HepG2 (cell line): ENCODE results near the gene ZPR1. TPM values are rescaled to one million over a fixed set of nuclear protein-coding genes. Genes with fewer than 3 reads are reported as not detected.

Experiments used
- HDAC2 ChIP-seq: sonication (generic); formaldehyde crosslinking; IDR thresholded peaks from 2 replicates; pipeline ENCODE4 v1.4.0; 2020; ENCODE audit warnings: missing genetic modification reagents
- KAT8 ChIP-seq: IDR thresholded peaks from 2 replicates; pipeline ENCODE4 v1.6.1; 2016; ENCODE audit warnings: missing genetic modification reagents, missing compliant biosample characterization
- RARG ChIP-seq: sonication (generic); formaldehyde crosslinking; IDR thresholded peaks from 2 replicates; pipeline ENCODE4 v1.4.0; 2020; ENCODE audit warnings: low read depth, mild to moderate bottlenecking, missing genetic modification reagents
- RCOR2 ChIP-seq: IDR thresholded peaks from 2 replicates; pipeline ENCODE4 v1.6.1; 2016; ENCODE audit warnings: missing biosample characterization, missing genetic modification reagents
- RFXANK ChIP-seq: IDR thresholded peaks from 2 replicates; pipeline ENCODE4 v1.6.1; 2016
- RFXAP ChIP-seq: sonication (generic); formaldehyde crosslinking; IDR thresholded peaks from 2 replicates; pipeline ENCODE4 v1.4.0; 2020; ENCODE audit warnings: missing genetic modification reagents, borderline replicate concordance
- SMC3 ChIP-seq: IDR thresholded peaks from 2 replicates; pipeline ENCODE4 v1.6.1; 2011; ENCODE audit warnings: low read length, improper control_type of control experiment
- ZFX ChIP-seq: sonication (generic); formaldehyde crosslinking; IDR thresholded peaks from 2 replicates; pipeline ENCODE4 v1.4.0; 2020; ENCODE audit warnings: mild to moderate bottlenecking, low read depth, missing genetic modification reagents, moderate library complexity
- ZNF124 ChIP-seq: sonication (generic); formaldehyde crosslinking; IDR thresholded peaks from 2 replicates; pipeline ENCODE4 v1.4.0; 2020; ENCODE audit warnings: missing genetic modification reagents
- ZNF136 ChIP-seq: sonication (generic); formaldehyde crosslinking; IDR thresholded peaks from 2 replicates; pipeline ENCODE4 v1.8.1; 2022; ENCODE audit warnings: low read depth, mild to moderate bottlenecking, moderate library complexity, missing genetic modification reagents
- ZNF180 ChIP-seq: sonication (generic); formaldehyde crosslinking; IDR thresholded peaks from 2 replicates; pipeline ENCODE4 v1.4.0; 2020; ENCODE audit warnings: low read depth, missing genetic modification reagents, borderline replicate concordance
- ZNF256 ChIP-seq: sonication (generic); formaldehyde crosslinking; conservative IDR thresholded peaks from 2 replicates; pipeline ENCODE4 v1.4.0; 2020; ENCODE audit warnings: missing genetic modification reagents
- ZNF530 ChIP-seq: sonication (generic); formaldehyde crosslinking; IDR thresholded peaks from 2 replicates; pipeline ENCODE4 v1.5.0; 2020; ENCODE audit warnings: low read depth, mild to moderate bottlenecking, missing genetic modification reagents
- ZNF709 ChIP-seq: sonication (generic); formaldehyde crosslinking; IDR thresholded peaks from 2 replicates; pipeline ENCODE4 v1.5.0; 2020; ENCODE audit warnings: mild to moderate bottlenecking, missing genetic modification reagents
- ZNF781 ChIP-seq: sonication (generic); formaldehyde crosslinking; IDR thresholded peaks from 2 replicates; pipeline ENCODE4 v1.5.1; 2020; ENCODE audit warnings: borderline replicate concordance, mild to moderate bottlenecking, missing genetic modification reagents; ENCODE audit errors: not compliant biosample characterization
- ZNF816 ChIP-seq: sonication (generic); formaldehyde crosslinking; IDR thresholded peaks from 2 replicates; pipeline ENCODE4 v1.8.0; 2022; ENCODE audit warnings: missing genetic modification reagents, mild to moderate bottlenecking, borderline replicate concordance
- polyA plus RNA-seq, 8 experiments: library from polyadenylated mRNA; depleted of rRNA in 3 of 8; stranded (reverse) in 7 of 8; unstranded in 1 of 8; fragments of >200 nt; fragmentation: Illumina TruSeq in 4 of 8; extraction: Trizol in 4 of 8; gene quantifications; 2 replicates each; pipeline versions ENCODE4 v1.2.1 to v1.2.3, GENCODE V29; 2011 to 2016; ENCODE audit warnings: low read depth in 4 of 8, missing spikeins in 1 of 8, mixed read lengths in 1 of 8; ENCODE audit not compliant: insufficient read depth in 1 of 8
- total RNA-seq, 5 experiments: library from RNA; depleted of rRNA; stranded (reverse); fragments of >200 nt; fragmentation: Illumina TruSeq; extraction: Trizol; gene quantifications; 2 replicates each; pipeline ENCODE4 v1.2.3, GENCODE V29; 2016; ENCODE audit warnings: low read depth in 1 of 5
- TF ChIP-seq, protein P1 (sequence below): IDR thresholded peaks from 2 replicates; pipeline ENCODE4 v1.6.1; 2016; ENCODE audit warnings: low read depth, borderline replicate concordance
- TF ChIP-seq, protein P2 (sequence below): IDR thresholded peaks from 2 replicates; pipeline ENCODE4 v1.6.1; 2012; ENCODE audit warnings: low read length, improper control_type of control experiment
- TF ChIP-seq, protein P3 (sequence below): sonication (generic); formaldehyde crosslinking; IDR thresholded peaks from 2 replicates; pipeline ENCODE4 v1.5.0; 2020; ENCODE audit warnings: mild to moderate bottlenecking, missing genetic modification reagents, moderate library complexity
- TF ChIP-seq, protein P4 (sequence below): sonication (generic); formaldehyde crosslinking; IDR thresholded peaks from 2 replicates; pipeline ENCODE4 v1.4.0; 2020; ENCODE audit warnings: mild to moderate bottlenecking, missing genetic modification reagents

The ZPR1 gene
- total and polyA plus RNA-seq, 2 of the 13 experiments (the other 11 are each of a cell fraction or from before 2014, with no cell fraction given) = 40.0 to 79.3 TPM

DNA sequence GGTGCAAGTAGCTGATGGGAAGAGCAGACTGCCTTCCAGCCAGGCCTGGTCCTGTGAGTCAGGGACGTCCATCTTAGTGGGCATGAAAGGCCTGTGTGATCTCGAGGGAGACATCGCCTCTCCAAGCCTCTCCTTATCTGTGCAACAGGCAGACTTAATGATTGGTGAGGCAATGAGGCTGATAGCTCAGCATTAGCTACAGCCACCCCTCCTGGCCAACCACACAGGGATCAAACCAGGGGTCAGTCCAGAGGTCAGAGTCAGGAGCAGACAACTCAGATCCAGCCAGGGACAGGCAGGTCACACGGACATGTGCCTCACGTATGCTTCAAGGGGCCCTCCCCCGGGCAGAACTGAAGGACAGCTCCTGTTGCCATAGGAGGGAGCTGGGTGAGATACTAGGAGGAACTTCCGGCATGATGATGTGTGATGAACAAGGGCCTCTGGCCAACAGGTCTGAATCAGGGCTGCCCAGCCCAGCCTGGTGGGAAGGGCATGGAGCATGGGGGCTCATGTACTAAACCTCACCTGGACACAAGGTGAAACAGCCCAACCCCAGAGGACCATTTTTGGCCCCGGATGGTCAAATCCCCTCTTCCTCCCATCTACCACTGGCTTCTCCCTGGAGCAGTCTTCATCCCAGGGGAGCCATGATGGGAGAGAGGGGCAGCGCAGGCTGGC, 39.1 kb upstream of the ZPR1 start (continued):
- TF ChIP-seq, protein P1, sequence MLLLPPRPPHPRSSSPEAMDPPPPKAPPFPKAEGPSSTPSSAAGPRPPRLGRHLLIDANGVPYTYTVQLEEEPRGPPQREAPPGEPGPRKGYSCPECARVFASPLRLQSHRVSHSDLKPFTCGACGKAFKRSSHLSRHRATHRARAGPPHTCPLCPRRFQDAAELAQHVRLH (CRISPR knock-in tag) = peak; percentile 93; the same call in 1 of the 2 replicates
- TF ChIP-seq, protein P2, sequence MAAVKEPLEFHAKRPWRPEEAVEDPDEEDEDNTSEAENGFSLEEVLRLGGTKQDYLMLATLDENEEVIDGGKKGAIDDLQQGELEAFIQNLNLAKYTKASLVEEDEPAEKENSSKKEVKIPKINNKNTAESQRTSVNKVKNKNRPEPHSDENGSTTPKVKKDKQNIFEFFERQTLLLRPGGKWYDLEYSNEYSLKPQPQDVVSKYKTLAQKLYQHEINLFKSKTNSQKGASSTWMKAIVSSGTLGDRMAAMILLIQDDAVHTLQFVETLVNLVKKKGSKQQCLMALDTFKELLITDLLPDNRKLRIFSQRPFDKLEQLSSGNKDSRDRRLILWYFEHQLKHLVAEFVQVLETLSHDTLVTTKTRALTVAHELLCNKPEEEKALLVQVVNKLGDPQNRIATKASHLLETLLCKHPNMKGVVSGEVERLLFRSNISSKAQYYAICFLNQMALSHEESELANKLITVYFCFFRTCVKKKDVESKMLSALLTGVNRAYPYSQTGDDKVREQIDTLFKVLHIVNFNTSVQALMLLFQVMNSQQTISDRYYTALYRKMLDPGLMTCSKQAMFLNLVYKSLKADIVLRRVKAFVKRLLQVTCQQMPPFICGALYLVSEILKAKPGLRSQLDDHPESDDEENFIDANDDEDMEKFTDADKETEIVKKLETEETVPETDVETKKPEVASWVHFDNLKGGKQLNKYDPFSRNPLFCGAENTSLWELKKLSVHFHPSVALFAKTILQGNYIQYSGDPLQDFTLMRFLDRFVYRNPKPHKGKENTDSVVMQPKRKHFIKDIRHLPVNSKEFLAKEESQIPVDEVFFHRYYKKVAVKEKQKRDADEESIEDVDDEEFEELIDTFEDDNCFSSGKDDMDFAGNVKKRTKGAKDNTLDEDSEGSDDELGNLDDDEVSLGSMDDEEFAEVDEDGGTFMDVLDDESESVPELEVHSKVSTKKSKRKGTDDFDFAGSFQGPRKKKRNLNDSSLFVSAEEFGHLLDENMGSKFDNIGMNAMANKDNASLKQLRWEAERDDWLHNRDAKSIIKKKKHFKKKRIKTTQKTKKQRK = no peak
- TF ChIP-seq ZNF816 (CRISPR knock-in tag) (no peak), HDAC2 (peak; percentile 97), ZFX (CRISPR knock-in tag) (peak; percentile 91), ZNF781 (no peak), SMC3 (peak; percentile 49; the same call in 1 of the 2 replicates), KAT8 (0 out of 2 replicates have a peak, but pooled peaks have one; percentile 36), ZNF124 (CRISPR knock-in tag) (peak; percentile 67), RFXAP (CRISPR knock-in tag) (peak; percentile 68; the same call in 1 of the 2 replicates), ZNF136 (CRISPR knock-in tag) (no peak), RCOR2 (CRISPR knock-in tag) (peak; percentile 99), ZNF709 (CRISPR knock-in tag) (peak; percentile 39; the same call in 1 of the 2 replicates), RFXANK (no peak), ZNF530 (CRISPR knock-in tag) (no peak), ZNF180 (CRISPR knock-in tag) (no peak), RARG (no peak), ZNF256 (no peak; the same call in 1 of the 2 replicates)
- TF ChIP-seq, protein P3, sequence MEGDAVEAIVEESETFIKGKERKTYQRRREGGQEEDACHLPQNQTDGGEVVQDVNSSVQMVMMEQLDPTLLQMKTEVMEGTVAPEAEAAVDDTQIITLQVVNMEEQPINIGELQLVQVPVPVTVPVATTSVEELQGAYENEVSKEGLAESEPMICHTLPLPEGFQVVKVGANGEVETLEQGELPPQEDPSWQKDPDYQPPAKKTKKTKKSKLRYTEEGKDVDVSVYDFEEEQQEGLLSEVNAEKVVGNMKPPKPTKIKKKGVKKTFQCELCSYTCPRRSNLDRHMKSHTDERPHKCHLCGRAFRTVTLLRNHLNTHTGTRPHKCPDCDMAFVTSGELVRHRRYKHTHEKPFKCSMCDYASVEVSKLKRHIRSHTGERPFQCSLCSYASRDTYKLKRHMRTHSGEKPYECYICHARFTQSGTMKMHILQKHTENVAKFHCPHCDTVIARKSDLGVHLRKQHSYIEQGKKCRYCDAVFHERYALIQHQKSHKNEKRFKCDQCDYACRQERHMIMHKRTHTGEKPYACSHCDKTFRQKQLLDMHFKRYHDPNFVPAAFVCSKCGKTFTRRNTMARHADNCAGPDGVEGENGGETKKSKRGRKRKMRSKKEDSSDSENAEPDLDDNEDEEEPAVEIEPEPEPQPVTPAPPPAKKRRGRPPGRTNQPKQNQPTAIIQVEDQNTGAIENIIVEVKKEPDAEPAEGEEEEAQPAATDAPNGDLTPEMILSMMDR (CRISPR knock-in tag) = peak; percentile 58
- TF ChIP-seq, protein P4, sequence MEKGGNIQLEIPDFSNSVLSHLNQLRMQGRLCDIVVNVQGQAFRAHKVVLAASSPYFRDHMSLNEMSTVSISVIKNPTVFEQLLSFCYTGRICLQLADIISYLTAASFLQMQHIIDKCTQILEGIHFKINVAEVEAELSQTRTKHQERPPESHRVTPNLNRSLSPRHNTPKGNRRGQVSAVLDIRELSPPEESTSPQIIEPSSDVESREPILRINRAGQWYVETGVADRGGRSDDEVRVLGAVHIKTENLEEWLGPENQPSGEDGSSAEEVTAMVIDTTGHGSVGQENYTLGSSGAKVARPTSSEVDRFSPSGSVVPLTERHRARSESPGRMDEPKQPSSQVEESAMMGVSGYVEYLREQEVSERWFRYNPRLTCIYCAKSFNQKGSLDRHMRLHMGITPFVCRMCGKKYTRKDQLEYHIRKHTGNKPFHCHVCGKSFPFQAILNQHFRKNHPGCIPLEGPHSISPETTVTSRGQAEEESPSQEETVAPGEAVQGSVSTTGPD = peak; percentile 83; the same call in 1 of the 2 replicates
